ENCODE measurements around the gene MED25.

MED25 gene

DNA sequence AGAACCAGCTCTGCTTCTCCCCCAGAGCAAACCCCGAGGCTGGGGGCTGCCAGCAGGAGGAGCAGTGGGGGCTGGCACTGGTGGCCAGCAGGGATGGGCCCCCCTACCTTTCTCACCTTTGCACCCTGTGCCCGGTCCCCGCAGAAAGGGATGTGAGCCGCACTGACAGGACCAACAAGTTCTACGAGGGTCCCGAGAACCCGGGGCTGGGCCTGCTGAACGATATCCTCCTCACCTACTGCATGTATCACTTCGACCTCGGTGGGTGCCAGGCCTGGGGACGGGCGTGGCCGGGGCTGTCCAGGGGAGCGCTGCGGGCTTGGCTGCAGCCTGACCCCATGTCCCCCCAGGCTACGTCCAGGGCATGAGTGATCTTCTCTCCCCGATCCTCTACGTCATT, 66.0 kb downstream of the MED25 start:
- Histone ChIP-seq H3K9ac (ENCODE audit: low read depth in 1 of 2, low read length in 2 of 2) (no peak overlapping the region), H3K36me3 (ENCODE audit: control insufficient read depth in 2 of 2, insufficient read depth in 2 of 2, low read length in 2 of 2) (peaks cover 54% of the 10 kb centered on the region in 2 donors), H3K27ac (ENCODE audit: low read depth in 2 of 2, low read length in 2 of 2) (no peak overlapping the region), H3K27me3 (ENCODE audit: control insufficient read depth in 2 of 2, insufficient read depth in 2 of 2, low read length in 2 of 2) (no peaks in the 10 kb centered on the region), H3K9me3 (ENCODE audit: control insufficient read depth in 2 of 2, low read length in 2 of 2) (no peaks in the 10 kb centered on the region), H3K4me1 (ENCODE audit: control insufficient read depth in 2 of 2, insufficient read depth in 2 of 2, low read length in 2 of 2) (no peaks in the 10 kb centered on the region), H3K4me3 (ENCODE audit: low read length in 2 of 2) (no peak overlapping the region)

DNA sequence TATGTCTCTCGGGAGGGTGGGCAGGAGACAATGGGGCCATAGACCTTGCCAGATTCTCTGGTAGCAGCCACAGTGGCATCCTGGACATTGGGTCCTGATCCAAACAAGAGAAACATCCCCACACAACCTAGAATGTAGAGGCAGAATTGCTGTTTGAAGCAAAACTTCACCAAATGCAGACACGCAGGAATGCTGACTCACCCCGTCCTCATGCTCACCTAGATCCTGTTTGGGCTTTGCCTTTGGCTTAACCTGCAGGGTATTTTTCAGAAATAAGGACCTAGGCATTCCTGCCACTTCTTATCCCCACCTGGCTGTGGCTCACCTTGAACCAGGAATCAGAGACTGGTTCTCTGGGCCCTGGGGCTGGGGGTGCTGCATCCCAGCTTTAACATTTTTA, 66.7 kb downstream of the MED25 start:
- peaks cover 0 to under 1% of the 10 kb centered on the region in 2 donors for H3K4me1 ChIP-seq (ENCODE audit: control insufficient read depth in 2 of 2, insufficient read depth in 2 of 2, low read length in 2 of 2)
- no peaks in the 10 kb centered on the region for H3K9me3 ChIP-seq (ENCODE audit: control insufficient read depth in 2 of 2, low read length in 2 of 2)
- H3K4me3 ChIP-seq (ENCODE audit: low read length in 2 of 2) = no peak overlapping the region
- H3K27ac ChIP-seq (ENCODE audit: low read depth in 2 of 2, low read length in 2 of 2) = no peak overlapping the region
- H3K27me3 ChIP-seq (ENCODE audit: control insufficient read depth in 2 of 2, insufficient read depth in 2 of 2, low read length in 2 of 2) = no peaks in the 10 kb centered on the region
- H3K9ac ChIP-seq (ENCODE audit: low read depth in 1 of 2, low read length in 2 of 2) = no peak overlapping the region
- peaks cover 49 to 50% of the 10 kb centered on the region in 2 donors for H3K36me3 ChIP-seq (ENCODE audit: control insufficient read depth in 2 of 2, insufficient read depth in 2 of 2, low read length in 2 of 2)

All from mucosa of rectum (tissue), 2 donors.